Hematopoietic multipotent progenitor cell treated with erythropoietin and hydrocortisone succinate and interleukin-3 and kit ligand, for 6 days (in vitro differentiated cells): ENCODE measurements around the gene KCNS3.

Experiments used
- DNase-seq: peaks from one replicate; pipeline ENCODE4 v3.0.0-alpha.2; 2015

KCNS3 gene

DNA sequence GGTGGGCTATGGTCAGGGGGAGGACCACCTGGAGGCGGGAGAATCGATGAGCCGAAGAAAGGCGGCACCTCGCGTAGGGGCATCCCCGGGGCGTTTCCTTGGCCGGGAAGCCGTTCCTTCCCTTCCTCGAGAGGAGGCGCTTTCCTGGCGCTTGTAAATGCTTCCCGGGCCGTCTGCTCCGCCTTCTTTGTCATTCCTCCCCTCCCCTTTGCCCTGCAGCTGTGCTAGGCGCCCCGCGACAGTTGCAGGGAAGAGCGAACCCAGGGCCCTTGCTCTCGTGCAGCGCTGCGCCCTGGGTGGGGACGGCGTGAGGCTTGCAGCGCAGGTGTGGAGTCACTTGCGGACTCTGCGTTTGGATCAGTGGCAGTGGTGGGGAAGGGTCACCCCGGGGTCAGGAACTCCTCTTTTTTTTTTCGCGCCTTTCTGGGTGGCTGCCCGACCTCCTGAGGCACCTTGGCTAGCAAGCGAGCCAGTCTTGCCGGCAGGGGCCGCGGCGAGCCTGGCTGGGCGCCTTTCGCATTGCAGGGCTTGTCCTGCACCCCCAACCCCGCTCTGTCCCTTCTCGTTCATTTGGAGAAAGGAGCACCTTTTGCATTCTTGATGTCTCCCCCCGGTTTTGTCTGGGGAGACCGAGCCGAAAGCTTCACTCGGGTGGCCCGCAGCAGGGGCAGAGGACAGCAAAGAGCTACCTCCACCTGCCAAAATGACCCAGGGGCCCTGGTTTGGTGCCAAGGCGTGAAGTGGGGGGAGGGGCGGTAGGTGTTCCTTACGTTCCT lies 858 bp downstream of the KCNS3 start:
- peak; percentile 19 for DNase-seq

GRCh38 chr2:17879913-17880274 lies 1.4 kb downstream of the KCNS3 start:
- no peak for DNase-seq

- DNase-seq: peak; percentile 5
Observed at GRCh38 chr2:17892770-17893534, 14.5 kb downstream of the KCNS3 start.

GRCh38 chr2:17894005-17894404 lies 15.5 kb downstream of the KCNS3 start:
- DNase-seq: no peak

DNA sequence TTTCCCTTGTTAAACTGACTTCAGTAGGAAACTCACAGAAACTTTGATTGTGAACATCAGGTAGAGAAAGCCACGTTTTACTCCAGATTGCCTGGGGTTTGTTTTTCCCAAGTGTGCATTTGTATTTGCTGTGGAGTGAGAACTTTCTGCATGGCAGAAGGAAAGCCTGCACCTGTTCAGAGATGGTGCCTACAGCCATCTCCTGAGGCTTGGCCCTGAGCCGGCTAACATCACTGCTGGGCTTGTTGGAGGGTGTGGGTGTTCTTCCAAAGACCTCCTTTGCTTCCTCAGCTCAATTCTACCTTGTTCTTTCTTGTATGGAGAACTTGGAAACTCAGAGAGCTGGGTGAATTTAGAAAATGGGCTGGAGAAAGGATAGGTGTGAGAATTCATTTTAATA lies 16.1 kb downstream of the KCNS3 start:
- no peak for DNase-seq

DNA sequence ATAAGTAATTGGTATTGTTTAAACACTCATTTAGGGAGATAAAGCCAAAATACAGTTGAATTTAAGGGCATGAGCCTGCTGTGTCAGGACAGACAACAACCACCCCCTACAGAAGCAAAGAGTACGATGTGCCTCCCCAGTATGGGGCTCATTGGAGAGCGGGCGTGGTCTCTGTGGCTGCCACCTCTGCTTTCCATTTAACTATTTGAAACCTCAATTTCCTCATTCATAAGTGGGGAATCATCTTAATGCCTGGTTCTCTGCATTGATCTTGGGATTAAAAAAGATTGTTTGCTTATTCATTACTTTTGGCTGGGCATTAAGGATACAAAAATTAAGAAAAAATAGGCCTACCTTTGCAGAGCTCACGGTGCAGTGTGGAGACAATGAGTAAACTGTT lies 21.4 kb downstream of the KCNS3 start:
- no peak for DNase-seq

GRCh38 chr2:17901246-17901645 lies 22.8 kb downstream of the KCNS3 start:
- DNase-seq: no peak

- no peak for DNase-seq
Observed at GRCh38 chr2:17910980-17911379, 32.5 kb downstream of the KCNS3 start.

GRCh38 chr2:17911491-17912260 lies 33.2 kb downstream of the KCNS3 start:
- DNase-seq: no peak

DNA sequence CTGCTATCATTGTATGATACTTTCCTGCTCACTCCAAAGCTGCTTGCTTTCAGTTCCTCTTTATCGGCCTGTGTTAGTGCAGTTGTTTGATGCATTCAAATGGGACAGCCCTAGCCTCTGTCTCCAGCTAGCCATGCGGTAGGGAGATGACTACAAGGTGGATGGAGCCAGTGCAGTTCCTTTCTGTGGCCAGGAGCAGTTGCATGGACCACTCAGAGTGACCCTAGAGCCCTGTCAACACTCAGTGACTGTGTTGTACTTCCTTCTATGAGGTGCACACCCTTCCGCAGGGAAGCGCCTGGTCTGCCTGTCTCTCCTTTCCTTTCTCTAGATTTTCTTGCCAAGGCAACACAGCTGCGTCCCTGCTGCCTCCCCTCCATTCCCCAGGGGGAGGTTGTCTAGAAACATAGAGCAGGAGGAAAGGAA lies 33.8 kb downstream of the KCNS3 start:
- DNase-seq: no peak

DNA sequence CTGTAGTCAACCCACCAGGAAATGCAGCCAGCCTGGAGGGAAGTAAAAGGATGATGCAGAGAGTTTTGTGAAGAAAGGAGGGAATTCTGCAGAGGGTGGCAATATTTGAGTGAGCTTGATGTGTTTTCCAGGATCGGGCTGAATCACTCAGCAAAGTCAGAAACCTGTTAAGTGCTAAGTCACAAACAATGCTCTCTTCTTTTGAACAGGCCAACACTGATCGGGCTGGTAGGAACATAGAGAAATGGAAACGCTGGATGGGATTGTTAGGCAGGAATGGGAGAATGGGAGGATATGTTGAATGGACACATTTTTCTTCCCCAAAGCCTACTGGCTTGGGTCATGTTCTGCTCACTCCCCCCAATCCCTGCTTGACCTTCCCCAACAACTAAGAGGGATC lies 36.6 kb downstream of the KCNS3 start:
- DNase-seq: no peak

DNA sequence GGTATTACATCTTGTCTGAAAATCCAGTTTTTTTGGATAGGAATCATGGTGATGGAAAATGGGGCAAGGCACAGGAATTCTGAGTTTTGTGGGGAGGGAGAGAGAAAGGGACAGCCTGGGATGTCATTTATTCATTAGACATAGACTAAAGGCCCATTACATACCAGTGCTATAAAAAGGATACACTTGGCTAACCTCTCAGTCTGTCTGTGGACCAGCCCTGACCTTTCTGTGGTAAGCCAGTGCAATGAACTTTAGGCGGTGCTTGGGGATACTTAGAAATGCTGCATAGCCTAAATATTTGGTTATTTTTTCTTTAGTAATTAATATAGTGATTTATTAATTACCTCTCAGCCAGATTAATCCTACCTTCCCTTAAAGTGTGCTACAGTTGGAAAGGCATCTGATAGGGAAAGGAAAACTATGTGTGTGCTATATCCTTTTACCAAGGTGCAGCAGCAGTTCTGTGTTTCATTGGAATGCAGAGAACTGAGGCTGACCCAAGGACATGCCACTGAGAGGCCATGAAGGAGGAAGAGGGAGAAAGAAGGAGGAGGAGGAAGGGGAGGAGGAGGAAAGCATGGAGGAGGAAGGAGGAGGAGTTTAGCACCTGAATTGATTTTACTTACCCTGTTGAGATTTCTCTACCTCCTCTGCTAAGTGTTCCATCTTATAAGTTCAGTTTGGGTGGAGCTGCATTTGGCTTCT lies 37.5 kb downstream of the KCNS3 start:
- DNase-seq: no peak

GRCh38 chr2:17916584-17916983 lies 38.1 kb downstream of the KCNS3 start:
- no peak for DNase-seq

DNA sequence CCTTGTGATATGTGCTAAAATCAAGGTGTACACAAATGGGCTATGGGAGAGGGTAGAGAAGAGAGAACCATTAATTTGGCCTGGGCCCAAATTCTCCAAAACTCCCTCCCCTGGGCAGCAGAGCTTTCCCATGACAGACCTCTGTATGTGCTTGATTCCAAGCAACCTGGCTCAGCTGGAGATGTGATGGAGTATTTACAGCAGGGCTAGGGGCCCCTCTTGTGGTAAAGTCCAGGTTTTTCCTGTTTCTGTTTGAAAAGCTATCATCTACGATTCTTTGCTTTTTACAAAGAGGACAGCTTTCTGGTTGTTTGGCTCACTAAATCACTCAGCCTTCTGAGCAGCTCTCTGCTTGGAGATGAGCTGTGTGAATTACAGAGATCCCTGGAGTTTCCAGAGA lies 40.3 kb downstream of the KCNS3 start:
- DNase-seq: no peak

DNA sequence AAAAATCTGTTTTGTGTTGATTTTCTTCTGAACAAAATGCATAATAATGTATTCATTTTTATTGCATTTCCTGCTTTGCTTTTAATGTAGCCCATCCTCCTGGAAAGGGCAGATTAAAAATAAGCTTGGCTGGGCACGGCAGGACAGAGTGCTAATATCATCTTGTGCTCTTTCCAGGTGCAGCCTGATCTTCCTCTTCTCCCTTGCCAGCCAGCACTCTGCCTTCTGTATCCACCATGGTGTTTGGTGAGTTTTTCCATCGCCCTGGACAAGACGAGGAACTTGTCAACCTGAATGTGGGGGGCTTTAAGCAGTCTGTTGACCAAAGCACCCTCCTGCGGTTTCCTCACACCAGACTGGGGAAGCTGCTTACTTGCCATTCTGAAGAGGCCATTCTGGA lies 52.3 kb downstream of the KCNS3 start:
- DNase-seq: no peak

DNA sequence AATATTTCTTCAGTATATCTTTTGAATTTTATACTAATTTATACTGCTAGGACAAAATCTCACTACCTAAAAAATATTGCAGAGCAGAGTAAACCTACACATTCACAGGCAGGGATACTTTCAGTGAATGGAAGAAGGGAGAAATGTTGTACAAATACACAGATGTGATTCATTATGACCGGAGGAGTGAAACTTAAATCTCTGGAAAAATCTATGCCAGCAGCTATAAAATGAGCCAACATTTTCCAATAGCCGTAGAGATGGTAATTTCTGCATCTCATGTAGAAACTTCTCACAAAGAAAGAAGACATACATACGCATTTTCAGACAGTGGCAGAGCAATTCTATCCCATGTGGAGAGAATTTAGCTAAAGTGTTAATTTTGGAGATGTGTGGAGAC lies 54.8 kb downstream of the KCNS3 start:
- no peak for DNase-seq

- DNase-seq: no peak
Observed at GRCh38 chr2:17934721-17935120, 56.3 kb downstream of the KCNS3 start.

DNA sequence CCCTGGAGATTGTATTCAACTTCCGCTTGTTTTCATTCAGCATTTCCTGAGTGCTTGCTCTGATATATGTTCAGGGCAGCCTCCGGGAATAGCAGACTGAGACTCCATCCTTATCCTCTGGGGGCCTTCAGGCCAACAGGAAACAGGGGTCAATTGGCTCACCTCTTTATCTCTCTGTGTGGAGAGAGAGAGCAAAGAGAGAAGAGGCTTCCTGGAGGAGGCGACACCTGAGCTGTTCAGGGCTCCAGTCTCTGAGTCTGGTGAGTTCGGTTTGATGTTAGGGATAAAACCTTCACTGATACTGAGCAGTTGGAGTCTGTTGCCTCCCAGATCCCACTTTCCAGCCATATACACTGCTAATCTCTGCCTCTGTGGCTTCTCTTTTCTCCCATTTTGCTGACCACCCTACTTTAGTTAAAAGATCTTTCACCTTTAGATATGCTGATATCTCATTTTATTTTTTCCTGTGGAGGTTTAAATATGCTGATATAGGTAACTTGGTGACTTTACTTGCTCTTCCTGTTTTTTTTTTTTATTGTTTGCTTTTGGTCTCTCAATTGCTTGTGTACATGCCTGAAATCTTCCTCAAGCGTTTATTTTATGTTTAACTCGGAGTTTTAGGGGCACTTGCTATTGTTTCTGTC lies 56.9 kb downstream of the KCNS3 start:
- no peak for DNase-seq

DNA sequence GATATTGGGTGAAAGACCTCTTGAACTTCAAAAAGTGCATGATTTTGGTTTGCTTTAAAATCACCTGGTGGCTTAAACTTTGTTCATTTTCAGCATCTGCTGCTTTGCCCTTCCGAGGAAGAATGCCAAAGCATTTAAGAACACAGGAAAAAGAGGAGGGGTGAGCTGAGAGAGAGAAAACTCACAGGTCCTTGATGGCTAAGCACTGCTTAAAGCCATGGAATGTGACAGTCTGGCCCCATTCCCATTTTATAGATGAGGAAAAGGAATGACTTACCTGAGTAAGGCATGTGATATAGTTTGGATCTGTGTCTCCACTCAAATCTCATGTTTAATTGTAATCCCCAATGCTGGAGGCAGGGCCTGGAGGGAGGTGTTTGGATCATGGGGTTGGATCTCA lies 58.1 kb downstream of the KCNS3 start:
- DNase-seq: no peak

GRCh38 chr2:17940091-17940630 lies 61.7 kb downstream of the KCNS3 start:
- DNase-seq: no peak

DNA sequence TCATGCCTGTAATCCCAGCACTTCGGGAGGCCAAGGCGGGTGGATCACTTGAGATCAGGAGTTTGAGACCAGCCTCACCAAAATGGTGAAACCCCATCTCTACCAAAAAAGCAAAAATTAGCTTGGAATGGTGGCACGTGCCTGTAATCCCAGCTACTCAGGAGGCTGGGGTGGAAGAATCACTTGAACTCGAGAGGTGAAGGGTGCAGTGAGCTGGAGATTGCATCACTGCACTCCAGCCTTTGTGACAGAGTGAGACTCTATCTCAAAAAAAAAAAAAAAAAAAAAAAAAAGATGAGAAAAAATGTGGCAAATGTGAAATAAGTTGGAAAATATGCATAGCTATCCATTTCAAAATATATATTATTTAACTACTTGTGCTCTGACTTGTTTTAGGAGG lies 65.0 kb downstream of the KCNS3 start:
- DNase-seq: no peak

GRCh38 chr2:17947113-17947512 lies 68.6 kb downstream of the KCNS3 start:
- no peak for DNase-seq
